ENCODE data around the gene TNNC2.

TNNC2 gene

GRCh38 chr20:45796337-45797065 lies 30.6 kb downstream of the TNNC2 start:
- Mint-ChIP-seq H3K27ac (no peak overlapping the region), H3K9me3 (no peaks in the 10 kb centered on the region), H3K36me3 (peaks cover 26% of the 10 kb centered on the region), H3K27me3 (no peaks in the 10 kb centered on the region), H3K4me1 (peaks cover 25% of the 10 kb centered on the region), H3K4me3 (no peak overlapping the region)
- ATAC-seq (ENCODE audit: low read depth) (no peak), DNase-seq (ENCODE audit: low spot score in 2 of 2) (no peak)

GRCh38 chr20:45792317-45793118 lies 34.6 kb downstream of the TNNC2 start:
- Mint-ChIP-seq H3K27me3 (no peaks in the 10 kb centered on the region), H3K9me3 (no peaks in the 10 kb centered on the region), H3K4me1 (peaks cover 17% of the 10 kb centered on the region), H3K27ac (peak overlapping the region; percentile 93), H3K4me3 (peak overlapping the region; percentile 90), H3K36me3 (peaks cover 22% of the 10 kb centered on the region)
- DNase-seq (ENCODE audit: low spot score in 2 of 2) = no peak
- peak; percentile 28 for ATAC-seq (ENCODE audit: low read depth)

- H3K9me3 Mint-ChIP-seq = no peaks in the 10 kb centered on the region
- H3K4me1 Mint-ChIP-seq = peaks cover 17% of the 10 kb centered on the region
- DNase-seq (ENCODE audit: low spot score in 2 of 2) = no peak
- H3K4me3 Mint-ChIP-seq = peak overlapping the region; percentile 64
- H3K27me3 Mint-ChIP-seq = peaks cover 2% of the 10 kb centered on the region
- ATAC-seq (ENCODE audit: low read depth) = no peak
- H3K36me3 Mint-ChIP-seq = peaks cover 7% of the 10 kb centered on the region
- peak overlapping the region; percentile 38 for H3K27ac Mint-ChIP-seq
Measured at GRCh38 chr20:45788351-45788750, 38.8 kb downstream of the TNNC2 start.

DNA sequence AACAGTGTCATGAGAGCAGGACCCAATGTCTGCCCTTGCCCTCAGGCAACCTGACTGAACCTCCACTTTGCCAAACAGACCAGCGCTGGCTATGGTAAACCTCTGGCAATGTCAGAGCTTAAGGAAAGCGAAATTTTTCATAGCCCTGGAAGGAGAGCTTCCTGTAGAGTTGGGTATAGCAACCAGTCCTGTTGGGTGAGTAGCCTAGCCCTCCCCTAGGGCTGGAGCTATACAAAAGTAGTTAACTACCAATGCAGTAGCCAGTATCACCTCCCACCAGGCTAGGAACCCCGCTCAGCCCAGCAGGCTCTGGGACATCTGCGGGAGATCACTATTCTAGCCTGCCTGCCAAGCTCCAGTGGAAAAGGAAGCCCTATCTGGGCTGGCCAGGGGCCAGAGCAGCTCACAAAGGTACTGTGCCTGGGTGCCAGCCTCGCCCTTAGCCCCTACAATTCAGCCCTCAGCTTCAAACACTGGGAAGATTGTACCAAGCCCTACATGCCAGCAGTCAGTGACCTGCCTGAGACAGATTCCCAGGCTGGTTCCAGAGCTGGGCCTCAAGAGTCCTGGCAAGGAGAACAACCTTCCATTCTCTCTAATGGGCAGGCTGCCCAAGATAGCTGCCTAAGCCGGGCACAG lies 43.3 kb downstream of the TNNC2 start:
- ATAC-seq (ENCODE audit: low read depth) (no peak), DNase-seq (ENCODE audit: low spot score in 2 of 2) (no peak)
- H3K27me3 Mint-ChIP-seq = peaks cover 7% of the 10 kb centered on the region
- no peak overlapping the region for H3K4me3 Mint-ChIP-seq
- peaks cover 2% of the 10 kb centered on the region for H3K36me3 Mint-ChIP-seq
- peaks cover 8% of the 10 kb centered on the region for H3K4me1 Mint-ChIP-seq
- no peaks in the 10 kb centered on the region for H3K9me3 Mint-ChIP-seq
- no peak overlapping the region for H3K27ac Mint-ChIP-seq

DNA sequence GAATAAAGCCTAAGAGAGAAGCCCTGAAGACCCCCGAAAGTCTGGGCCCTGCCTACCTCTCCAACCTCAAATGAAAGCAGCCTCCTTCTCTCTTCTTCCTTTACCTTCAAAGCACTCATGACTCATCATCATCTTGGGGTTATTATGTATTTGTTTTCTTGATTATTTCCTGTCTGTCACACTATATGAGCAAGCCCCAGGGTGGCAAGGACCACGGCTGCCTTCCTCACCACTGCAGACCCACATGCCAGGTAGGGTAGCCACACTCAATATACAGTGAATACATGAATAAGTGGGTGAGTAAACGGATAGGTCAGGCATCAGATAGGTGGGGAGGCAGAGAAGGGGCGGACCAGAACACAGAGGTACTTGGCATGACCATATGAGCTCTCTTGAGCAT lies 44.2 kb downstream of the TNNC2 start:
- no peak overlapping the region for H3K4me3 Mint-ChIP-seq
- H3K36me3 Mint-ChIP-seq = peaks cover 2% of the 10 kb centered on the region
- no peaks in the 10 kb centered on the region for H3K9me3 Mint-ChIP-seq
- H3K4me1 Mint-ChIP-seq = peaks cover 8% of the 10 kb centered on the region
- ATAC-seq (ENCODE audit: low read depth) (no peak), DNase-seq (ENCODE audit: low spot score in 2 of 2) (no peak)
- peaks cover 7% of the 10 kb centered on the region for H3K27me3 Mint-ChIP-seq
- H3K27ac Mint-ChIP-seq = no peak overlapping the region

GRCh38 chr20:45781391-45781931 lies 45.7 kb downstream of the TNNC2 start:
- Mint-ChIP-seq H3K27ac (no peak overlapping the region), H3K4me1 (peaks cover 8% of the 10 kb centered on the region), H3K27me3 (peaks cover 9% of the 10 kb centered on the region), H3K9me3 (no peaks in the 10 kb centered on the region), H3K4me3 (no peak overlapping the region), H3K36me3 (peaks cover 2% of the 10 kb centered on the region)
- no peak for ATAC-seq (ENCODE audit: low read depth)
- no peak for DNase-seq (ENCODE audit: low spot score in 2 of 2)

- Mint-ChIP-seq H3K4me1 (peaks cover 8% of the 10 kb centered on the region), H3K27me3 (peaks cover 12% of the 10 kb centered on the region), H3K4me3 (no peak overlapping the region), H3K9me3 (no peaks in the 10 kb centered on the region), H3K36me3 (no peaks in the 10 kb centered on the region), H3K27ac (no peak overlapping the region)
- DNase-seq (ENCODE audit: low spot score in 2 of 2) (no peak), ATAC-seq (ENCODE audit: low read depth) (no peak)
Measured at GRCh38 chr20:45780159-45780558, 47.0 kb downstream of the TNNC2 start.

DNA sequence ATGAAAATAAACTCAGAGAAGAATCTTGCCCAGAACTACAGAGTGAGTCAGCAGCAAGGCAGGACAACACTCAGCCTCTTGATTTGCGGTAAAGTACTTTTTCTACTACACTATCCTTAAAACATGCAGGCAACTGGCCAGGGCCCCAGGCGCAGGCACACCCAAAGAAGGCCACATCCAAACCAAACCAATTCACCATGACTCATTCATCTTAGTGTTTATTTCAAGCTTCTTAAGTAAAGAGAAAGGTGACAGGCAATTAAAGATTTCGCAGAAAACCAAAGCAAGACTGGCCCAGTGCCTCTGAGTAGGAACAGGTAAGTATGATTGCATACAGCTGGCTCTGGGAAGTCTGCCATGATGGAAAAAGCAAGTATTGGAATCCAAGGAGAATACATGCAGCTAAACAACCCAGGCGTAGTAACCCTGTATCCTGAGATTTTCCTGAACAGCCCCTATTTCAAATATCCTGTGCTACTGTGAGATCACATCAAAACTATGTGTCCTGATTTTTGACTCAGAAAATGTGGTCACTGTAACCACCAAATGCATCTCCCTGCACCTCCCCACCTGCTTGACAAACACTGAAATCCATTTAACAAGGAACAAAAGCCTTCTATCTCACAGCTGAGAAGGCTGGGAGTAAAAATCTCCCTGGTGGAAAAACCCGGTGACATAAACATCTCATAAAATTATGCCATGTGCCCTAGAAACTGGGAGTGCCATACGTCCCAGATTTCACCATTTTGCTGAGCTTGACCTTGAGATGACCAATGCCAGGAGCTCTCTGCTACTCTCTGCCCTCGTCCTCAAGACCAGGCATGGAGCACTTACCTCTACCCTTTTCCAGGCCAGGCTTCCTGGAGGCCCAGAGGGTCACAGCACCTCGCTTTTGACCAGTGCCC lies 47.8 kb downstream of the TNNC2 start:
- DNase-seq (ENCODE audit: low spot score in 2 of 2) (no peak), ATAC-seq (ENCODE audit: low read depth) (no peak)
- no peak overlapping the region for H3K4me3 Mint-ChIP-seq
- H3K9me3 Mint-ChIP-seq = no peaks in the 10 kb centered on the region
- H3K4me1 Mint-ChIP-seq = peaks cover 5% of the 10 kb centered on the region
- no peak overlapping the region for H3K27ac Mint-ChIP-seq
- peaks cover 15% of the 10 kb centered on the region for H3K27me3 Mint-ChIP-seq
- no peaks in the 10 kb centered on the region for H3K36me3 Mint-ChIP-seq

DNA sequence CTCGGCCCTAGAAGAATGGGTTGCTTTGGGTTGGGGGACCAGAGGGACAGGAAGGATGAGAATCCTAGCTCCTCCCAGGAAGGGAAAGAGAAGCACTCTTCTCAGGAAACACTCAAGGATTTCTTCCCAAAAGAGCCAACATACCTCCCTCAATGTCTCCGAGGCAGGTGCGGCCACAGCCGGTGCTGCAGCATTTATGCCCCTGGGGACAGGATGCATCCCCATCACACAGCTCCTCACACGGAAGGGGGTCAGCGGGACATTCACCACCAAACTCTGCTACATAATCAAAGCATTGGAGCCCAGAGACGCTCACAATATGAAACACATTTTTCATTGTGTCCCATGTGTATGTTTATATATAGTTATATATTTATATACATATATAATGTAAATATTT lies 50.2 kb downstream of the TNNC2 start:
- ATAC-seq (ENCODE audit: low read depth) = no peak

GRCh38 chr20:45775411-45775810 lies 51.7 kb downstream of the TNNC2 start:
- no peak overlapping the region for H3K4me3 Mint-ChIP-seq
- DNase-seq (ENCODE audit: low spot score in 2 of 2) = no peak

More for the DNA sequence above, 50.2 kb downstream of the TNNC2 start:
- H3K27me3 Mint-ChIP-seq = peaks cover 17% of the 10 kb centered on the region
- H3K4me3 Mint-ChIP-seq = no peak overlapping the region
- DNase-seq (ENCODE audit: low spot score in 2 of 2) = no peak
- H3K36me3 Mint-ChIP-seq = no peaks in the 10 kb centered on the region
- H3K4me1 Mint-ChIP-seq = no peaks in the 10 kb centered on the region
- H3K27ac Mint-ChIP-seq = no peak overlapping the region
- no peaks in the 10 kb centered on the region for H3K9me3 Mint-ChIP-seq

DNA sequence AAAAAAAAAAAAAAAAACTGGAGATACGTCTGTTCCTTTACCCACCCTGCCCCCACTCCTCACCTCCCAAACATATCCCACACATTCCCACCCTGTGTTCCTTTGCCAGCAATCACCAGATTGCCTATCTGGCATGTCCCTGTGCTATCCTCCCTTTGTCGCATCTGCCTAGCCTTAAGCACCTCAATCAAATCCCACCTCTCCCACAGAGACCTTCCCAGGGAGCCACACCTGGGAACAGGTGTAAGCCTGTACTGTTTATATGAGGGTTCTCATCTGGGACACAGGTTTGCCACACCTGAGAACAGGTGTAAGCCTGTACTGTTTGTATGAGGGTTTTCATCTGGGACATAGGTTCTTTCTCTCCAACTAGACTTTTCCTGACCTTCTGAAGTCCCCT lies 52.2 kb downstream of the TNNC2 start:
- no peak for ATAC-seq (ENCODE audit: low read depth)

More at GRCh38 chr20:45775411-45775810, 51.7 kb downstream of the TNNC2 start:
- Mint-ChIP-seq H3K27me3 (peaks cover 18% of the 10 kb centered on the region), H3K36me3 (no peaks in the 10 kb centered on the region), H3K27ac (no peak overlapping the region), H3K9me3 (no peaks in the 10 kb centered on the region), H3K4me1 (peaks cover 6% of the 10 kb centered on the region)
- no peak for ATAC-seq (ENCODE audit: low read depth)

More for the DNA sequence above, 52.2 kb downstream of the TNNC2 start:
- H3K36me3 Mint-ChIP-seq = no peaks in the 10 kb centered on the region
- H3K4me1 Mint-ChIP-seq = peaks cover 6% of the 10 kb centered on the region
- no peak for DNase-seq (ENCODE audit: low spot score in 2 of 2)
- no peak overlapping the region for H3K27ac Mint-ChIP-seq
- H3K4me3 Mint-ChIP-seq = no peak overlapping the region
- no peaks in the 10 kb centered on the region for H3K9me3 Mint-ChIP-seq
- H3K27me3 Mint-ChIP-seq = peaks cover 16% of the 10 kb centered on the region

All from memory B cell (primary cell).